Stimulated activated naive CD4-positive, alpha-beta T cell treated with Interleukin-2 at 50 U/mL for 16 hours (primary cell): Measurements from ENCODE around the gene LYL1.

ENCODE experiments used
- DNase-seq: peaks from one replicate; lab custom pipeline; 2025; lab: John Stamatoyannopoulos, UW

The LYL1 gene

GRCh38 chr19:13055213-13056051 lies 47.2 kb downstream of the LYL1 start:
- DNase-seq = no peak

- DNase-seq = no peak
These were observed 47.9 kb downstream of the LYL1 start for GRCh38 chr19:13054626-13055212.

GRCh38 chr19:13053761-13054625 lies 48.7 kb downstream of the LYL1 start:
- DNase-seq = no peak

GRCh38 chr19:13053238-13053637 lies 49.4 kb downstream of the LYL1 start:
- DNase-seq = no peak

- DNase-seq = no peak
These were observed 50.0 kb downstream of the LYL1 start for GRCh38 chr19:13052447-13053175.

GRCh38 chr19:13051557-13052165 lies 51.0 kb downstream of the LYL1 start:
- no peak for DNase-seq

- no peak for DNase-seq
These were observed 52.4 kb downstream of the LYL1 start for GRCh38 chr19:13050274-13050673.
